ENCODE data around the gene COPG2. TPM values are rescaled to one million over a fixed set of nuclear protein-coding genes. Genes with fewer than 3 reads are reported as not detected.
A peak's percentile ranks its signal among the peaks of the same experiment; 100 is the strongest.
"Not testable (repeated sequence)": the region's sequence is repeated elsewhere in the genome, so short reads cannot be mapped to it uniquely, and the experiment has no call there.

COPG2 gene
- polyA plus RNA-seq, 2 of the 4 experiments (the other 2 are of a cell fraction) = 17.1 to 39.5 TPM

DNA sequence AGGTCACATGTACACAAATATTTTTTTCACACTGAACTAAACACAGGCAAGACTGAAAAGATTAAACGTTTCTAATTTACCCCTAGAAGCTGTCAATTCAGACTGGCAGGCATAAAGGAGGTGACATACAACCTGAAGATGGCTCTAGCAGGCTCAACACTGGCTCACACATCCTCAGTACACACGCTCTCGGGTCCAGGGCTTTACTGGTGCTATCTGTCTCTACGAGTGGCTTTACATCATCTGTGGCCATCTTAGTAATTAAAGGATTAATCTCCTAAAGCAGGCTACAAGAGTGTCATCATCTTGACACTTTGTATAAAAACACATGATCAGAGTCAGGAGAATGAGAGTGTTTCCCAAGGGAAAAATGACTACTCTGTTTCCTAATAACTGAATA is 57.3 kb downstream of the COPG2 start (continued):
- TF ChIP-seq, protein P1, sequence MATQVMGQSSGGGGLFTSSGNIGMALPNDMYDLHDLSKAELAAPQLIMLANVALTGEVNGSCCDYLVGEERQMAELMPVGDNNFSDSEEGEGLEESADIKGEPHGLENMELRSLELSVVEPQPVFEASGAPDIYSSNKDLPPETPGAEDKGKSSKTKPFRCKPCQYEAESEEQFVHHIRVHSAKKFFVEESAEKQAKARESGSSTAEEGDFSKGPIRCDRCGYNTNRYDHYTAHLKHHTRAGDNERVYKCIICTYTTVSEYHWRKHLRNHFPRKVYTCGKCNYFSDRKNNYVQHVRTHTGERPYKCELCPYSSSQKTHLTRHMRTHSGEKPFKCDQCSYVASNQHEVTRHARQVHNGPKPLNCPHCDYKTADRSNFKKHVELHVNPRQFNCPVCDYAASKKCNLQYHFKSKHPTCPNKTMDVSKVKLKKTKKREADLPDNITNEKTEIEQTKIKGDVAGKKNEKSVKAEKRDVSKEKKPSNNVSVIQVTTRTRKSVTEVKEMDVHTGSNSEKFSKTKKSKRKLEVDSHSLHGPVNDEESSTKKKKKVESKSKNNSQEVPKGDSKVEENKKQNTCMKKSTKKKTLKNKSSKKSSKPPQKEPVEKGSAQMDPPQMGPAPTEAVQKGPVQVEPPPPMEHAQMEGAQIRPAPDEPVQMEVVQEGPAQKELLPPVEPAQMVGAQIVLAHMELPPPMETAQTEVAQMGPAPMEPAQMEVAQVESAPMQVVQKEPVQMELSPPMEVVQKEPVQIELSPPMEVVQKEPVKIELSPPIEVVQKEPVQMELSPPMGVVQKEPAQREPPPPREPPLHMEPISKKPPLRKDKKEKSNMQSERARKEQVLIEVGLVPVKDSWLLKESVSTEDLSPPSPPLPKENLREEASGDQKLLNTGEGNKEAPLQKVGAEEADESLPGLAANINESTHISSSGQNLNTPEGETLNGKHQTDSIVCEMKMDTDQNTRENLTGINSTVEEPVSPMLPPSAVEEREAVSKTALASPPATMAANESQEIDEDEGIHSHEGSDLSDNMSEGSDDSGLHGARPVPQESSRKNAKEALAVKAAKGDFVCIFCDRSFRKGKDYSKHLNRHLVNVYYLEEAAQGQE (IDR thresholded peaks at IDR 0.05) = no peak
- no peak for TF ChIP-seq ZNF302 (CRISPR knock-in tag; IDR thresholded peaks at IDR 0.05)

DNA sequence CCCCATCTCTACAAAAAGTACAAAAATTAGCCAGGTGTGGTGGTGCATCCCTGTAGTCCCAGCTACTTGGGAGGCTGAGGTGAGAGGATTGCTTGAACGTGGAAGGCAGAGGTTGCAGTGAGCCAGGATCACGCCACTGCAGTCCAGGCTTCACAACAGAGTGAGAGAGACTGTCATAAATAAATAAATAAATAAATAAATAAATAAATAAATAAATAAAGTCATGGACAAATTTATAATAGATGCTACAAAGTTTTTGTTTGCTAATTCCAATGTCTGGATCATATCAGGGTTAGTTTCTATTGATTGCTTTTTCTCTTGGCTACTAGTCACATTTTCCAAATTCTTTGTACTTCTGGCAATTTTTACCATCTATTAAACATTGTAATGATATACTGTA is 61.5 kb downstream of the COPG2 start:
- 92% methylated on average over 2 of the region's 2 CpGs for WGBS (ENCODE audit: missing lambda C conversion rate)
- H3K27ac ChIP-seq; H3K4me2 ChIP-seq; H3K9me3 ChIP-seq; CTCF ChIA-PET; FAIRE-seq; H3K4me3 ChIP-seq; DNase-seq (ENCODE audit: low read depth in 1 of 2, low spot score in 1 of 2); ATAC-seq; H3K4me1 ChIP-seq; POLR2A ChIA-PET: not testable (repeated sequence)
- TF ChIP-seq ZC3H11A (IDR thresholded peaks at IDR 0.05) = peak; percentile 95

DNA sequence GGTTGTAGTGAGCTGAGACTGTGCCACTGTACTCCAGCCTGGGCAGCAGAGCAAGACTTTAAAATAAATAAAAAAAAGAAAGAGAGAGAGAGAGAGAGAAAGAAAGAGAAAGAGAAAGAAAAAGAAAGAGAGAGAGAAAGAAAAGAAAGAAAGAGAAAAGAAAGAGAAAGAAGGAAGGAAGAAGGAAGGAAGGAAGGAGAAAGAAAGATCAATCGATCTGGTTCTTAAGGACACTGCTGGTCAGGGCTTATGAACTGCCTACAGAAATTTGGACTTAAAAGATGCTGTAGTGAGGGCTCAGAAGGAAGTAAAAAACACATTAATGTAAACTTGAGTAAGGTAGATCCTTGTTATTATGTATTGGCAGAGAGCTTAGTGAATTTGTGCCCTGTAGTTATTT is 62.4 kb downstream of the COPG2 start:
- CTCF ChIA-PET = no interaction called here
- POLR2A ChIA-PET = no interaction called here
- Histone ChIP-seq H3K4me2 (no peak overlapping the region), H3K4me1 (no peaks in the 10 kb centered on the region), H3K4me3 (no peak overlapping the region), H3K9me3 (no peaks in the 10 kb centered on the region), H3K27ac (no peak overlapping the region)
- 72% methylated on average over 1 of the region's 1 CpG for whole genome bisulfite sequencing (ENCODE audit: missing lambda C conversion rate)
- DNase-seq (ENCODE audit: low read depth in 1 of 2, low spot score in 1 of 2) = no peak
- no peak for FAIRE-seq
- ATAC-seq = no peak
- TF ChIP-seq TFCP2L1 (CRISPR knock-in tag; IDR thresholded peaks at IDR 0.05) = no peak
- no peak for TF ChIP-seq BHLHE40 (IDR thresholded peaks at IDR 0.05; ENCODE audit: low read depth, low read length)
- TF ChIP-seq, protein P2, sequence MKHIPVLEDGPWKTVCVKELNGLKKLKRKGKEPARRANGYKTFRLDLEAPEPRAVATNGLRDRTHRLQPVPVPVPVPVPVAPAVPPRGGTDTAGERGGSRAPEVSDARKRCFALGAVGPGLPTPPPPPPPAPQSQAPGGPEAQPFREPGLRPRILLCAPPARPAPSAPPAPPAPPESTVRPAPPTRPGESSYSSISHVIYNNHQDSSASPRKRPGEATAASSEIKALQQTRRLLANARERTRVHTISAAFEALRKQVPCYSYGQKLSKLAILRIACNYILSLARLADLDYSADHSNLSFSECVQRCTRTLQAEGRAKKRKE (CRISPR knock-in tag; IDR thresholded peaks at IDR 0.05; ENCODE audit: low read depth) = no peak
- TF ChIP-seq CBX2 (IDR thresholded peaks at IDR 0.05; ENCODE audit: borderline replicate concordance, low read depth) = no peak
- TF ChIP-seq TP53 (CRISPR knock-in tag; IDR thresholded peaks at IDR 0.05) = no peak
- TF ChIP-seq JUN (IDR thresholded peaks at IDR 0.05) = no peak
- TF ChIP-seq, protein P3, sequence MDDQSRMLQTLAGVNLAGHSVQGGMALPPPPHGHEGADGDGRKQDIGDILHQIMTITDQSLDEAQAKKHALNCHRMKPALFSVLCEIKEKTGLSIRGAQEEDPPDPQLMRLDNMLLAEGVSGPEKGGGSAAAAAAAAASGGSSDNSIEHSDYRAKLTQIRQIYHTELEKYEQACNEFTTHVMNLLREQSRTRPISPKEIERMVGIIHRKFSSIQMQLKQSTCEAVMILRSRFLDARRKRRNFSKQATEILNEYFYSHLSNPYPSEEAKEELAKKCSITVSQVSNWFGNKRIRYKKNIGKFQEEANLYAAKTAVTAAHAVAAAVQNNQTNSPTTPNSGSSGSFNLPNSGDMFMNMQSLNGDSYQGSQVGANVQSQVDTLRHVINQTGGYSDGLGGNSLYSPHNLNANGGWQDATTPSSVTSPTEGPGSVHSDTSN (IDR thresholded peaks at IDR 0.05) = no peak
- no peak for TF ChIP-seq EP300 (IDR thresholded peaks at IDR 0.05)
- TF ChIP-seq KDM1A (IDR thresholded peaks at IDR 0.05; ENCODE audit: low read depth) = no peak

DNA sequence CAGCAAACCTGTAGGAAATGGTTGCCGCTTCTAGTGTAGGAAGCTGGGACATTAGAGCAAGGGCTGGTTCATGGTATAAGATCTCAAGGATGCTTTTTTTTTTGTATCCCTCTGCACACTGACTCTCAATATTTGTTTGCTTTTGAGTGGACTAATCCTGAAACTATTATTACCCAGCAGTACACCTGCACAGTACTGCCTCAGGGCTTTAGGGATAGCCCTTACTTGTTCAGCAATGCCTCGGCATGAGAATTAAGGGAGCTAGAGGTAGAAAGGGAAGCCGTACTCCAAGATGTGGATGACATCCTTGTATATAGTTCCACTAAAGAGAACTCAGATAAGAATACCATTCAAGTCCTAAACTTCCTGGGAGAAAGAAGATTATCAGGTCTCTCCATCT is 70.5 kb downstream of the COPG2 start:
- H3K4me3 ChIP-seq = no peak overlapping the region
- no peak for ATAC-seq
- H3K9me3 ChIP-seq = no peaks in the 10 kb centered on the region
- TF ChIP-seq MAZ (IDR thresholded peaks at IDR 0.05; ENCODE audit: borderline replicate concordance, low read depth, low read length) = no peak
- no peak for TF ChIP-seq FOSL2 (IDR thresholded peaks at IDR 0.05)
- no peak for TF ChIP-seq FOSL2 (CRISPR knock-in tag; IDR thresholded peaks at IDR 0.05)
- no peak for TF ChIP-seq CHD4 (IDR thresholded peaks at IDR 0.05; ENCODE audit: borderline replicate concordance)
- FAIRE-seq = no peak
- H3K27ac ChIP-seq = no peak overlapping the region
- no peak for DNase-seq (ENCODE audit: low read depth in 1 of 2, low spot score in 1 of 2)
- H3K4me2 ChIP-seq = no peak overlapping the region
- ChIA-PET POLR2A (no interaction called here), CTCF (interaction anchor here (0.6 kb wide), 2 partner anchors 20 to 224 kb away, joined by 3 read pairs; no protein-coding TSS in a partner anchor)
- WGBS (ENCODE audit: missing lambda C conversion rate) = 95% methylated on average over 3 of the region's 3 CpGs
- no peaks in the 10 kb centered on the region for H3K4me1 ChIP-seq

Measured in A549 (cell line).